SH-SY5Y (cell line): ENCODE measurements around the gene CASQ1.

Experiments used
- GATA2 ChIP-seq: IDR thresholded peaks from 2 replicates; pipeline ENCODE4 v1.6.1; 2011; ENCODE audit warnings: mild to moderate bottlenecking, low read depth, low read length
- GATA3 ChIP-seq: IDR thresholded peaks from 2 replicates; pipeline ENCODE4 v1.6.1; 2011; ENCODE audit warnings: low read depth, mild to moderate bottlenecking, low read length, moderate library complexity

- TF ChIP-seq GATA2 (no peak), GATA3 (no peak)
These were observed 47.2 kb downstream of the CASQ1 start for GRCh38 chr1:160237558-160237957.
